SK-MEL-5 (cell line): Measurements from ENCODE around the gene GSE1. TPM values are rescaled to one million over a fixed set of nuclear protein-coding genes. Genes with fewer than 3 reads are reported as not detected.
A peak's percentile ranks its signal among the peaks of the same experiment; 100 is the strongest.

Experiments used
- DNase-seq: peaks from one replicate; pipeline ENCODE4 v3.0.0-alpha.2; 2016; ENCODE audit warnings: low read depth, low spot score
- in situ Hi-C: cut with HindIII; loops from 2 replicates; pipeline ENCODE4 v1.10.0; 2016; ENCODE audit warnings: low sequenced_read_pairs, high pct_unique_total_duplicates, low pct_unique_long_range_greater_than_20kb
- polyA plus RNA-seq, 2 experiments: library from polyadenylated mRNA; depleted of rRNA; stranded (reverse); fragments of >200 nt; gene quantifications; 2 replicates each; pipeline ENCODE4 v1.2.3, GENCODE V29; 2015
- total RNA-seq: library from RNA; depleted of rRNA; stranded (reverse); fragments of >200 nt; shearing (Covaris generic); gene quantifications from 2 replicates; pipeline ENCODE4 v1.2.3, GENCODE V29; 2014; rRNA removed

Gene GSE1
- 4.5 and 5.8 TPM in 2 replicates for total RNA-seq
- polyA plus RNA-seq (2015; cell fraction: cytosol; rRNA removed), result 12.9 and 16.9 TPM in 2 replicates
- 19.2 and 19.9 TPM in 2 replicates for polyA plus RNA-seq (2015; cell fraction: nucleus; rRNA removed)

DNA sequence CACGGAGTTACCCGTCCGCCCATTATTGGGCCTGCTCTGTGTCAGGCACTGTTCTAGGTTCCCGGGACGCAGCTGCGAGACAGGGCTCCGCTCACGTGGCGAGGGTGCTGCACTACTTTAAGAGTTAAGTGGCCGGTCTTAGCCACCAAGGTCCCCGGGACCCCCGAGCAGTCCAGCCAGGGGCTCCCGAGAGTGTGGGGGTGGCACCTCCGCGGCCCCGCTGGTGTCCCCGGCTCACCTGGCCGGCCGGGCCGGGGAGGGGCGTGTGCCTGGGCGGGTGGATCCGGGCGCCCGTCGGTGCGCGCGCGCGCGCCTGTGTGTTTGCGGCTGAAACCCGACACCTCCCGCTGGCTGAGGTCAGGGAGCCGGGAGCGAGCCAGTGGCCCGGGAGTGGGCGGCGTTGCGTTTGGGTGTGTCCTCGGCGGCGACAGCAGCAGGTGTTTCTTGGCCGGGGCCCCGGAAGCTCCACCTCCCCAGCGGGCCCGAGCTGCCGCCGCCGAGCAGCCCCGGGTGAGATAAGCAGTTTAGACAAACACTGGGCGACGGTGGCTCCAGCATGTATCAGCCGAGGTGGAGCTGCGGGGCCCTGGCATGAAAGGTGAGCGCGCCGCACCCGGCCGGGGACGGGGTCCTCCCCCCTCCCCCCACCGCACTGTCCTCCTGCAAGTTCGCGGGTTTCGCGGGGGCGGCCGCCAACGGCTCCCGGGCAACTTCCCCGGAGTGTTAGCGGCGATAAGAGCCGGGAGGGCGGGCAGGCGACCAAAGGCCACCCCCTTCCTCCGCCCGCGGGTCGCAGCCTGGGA, at the start of gene GSE1:
TSS of gene GSE1 (plus strand) at position 522 of the 803 bp plus-strand sequence. CDS start at position 592, 70 bp downstream.
- in situ Hi-C loops, result no loop called here
- peak; percentile 69 for DNase-seq

GRCh38 chr16:85563515-85564276, 49.4 kb upstream of the GSE1 start:
- DNase-seq, result peak; percentile 60
- in situ Hi-C loops, result no loop called here

DNA sequence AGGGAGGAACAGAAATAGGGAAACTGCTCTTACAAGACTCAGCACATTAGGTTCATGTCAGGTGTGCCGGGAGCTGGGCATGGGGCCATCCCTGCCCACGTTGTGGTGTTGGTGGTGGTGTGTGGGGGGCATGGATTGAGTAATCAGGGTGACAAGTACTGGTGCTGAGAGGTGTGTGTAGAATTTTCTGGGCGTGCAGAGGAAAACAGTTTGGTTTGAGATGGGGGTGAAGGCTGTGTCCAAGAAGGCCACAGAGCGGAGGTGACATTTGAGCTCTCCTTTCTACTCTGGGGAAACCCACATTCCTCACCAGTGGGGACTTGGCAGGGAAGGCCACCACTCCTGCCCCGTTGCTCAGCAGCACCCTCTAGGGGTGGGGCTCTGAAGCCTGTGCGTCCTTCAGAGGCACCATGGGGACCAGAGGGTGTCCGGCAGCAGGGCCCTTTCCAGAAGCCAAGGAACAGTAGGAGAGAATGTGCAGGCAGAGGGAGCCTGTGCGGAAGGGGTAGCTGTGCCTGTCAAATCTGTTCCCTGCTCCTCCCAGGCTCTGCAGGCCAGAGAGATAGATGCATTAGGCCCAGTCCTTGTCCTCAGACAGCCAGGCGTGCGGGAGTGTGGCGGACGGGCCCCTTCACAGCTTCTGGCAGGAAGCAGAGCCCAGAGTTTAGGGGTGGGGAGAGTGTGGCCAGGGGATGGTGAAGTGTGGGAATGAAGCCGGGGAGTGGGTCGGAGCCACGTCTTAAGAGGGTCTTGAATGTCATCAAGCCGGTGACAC, 48.7 kb upstream of the GSE1 start:
- in situ Hi-C loops, result no loop called here
- peak; percentile 19 for DNase-seq

GRCh38 chr16:85565340-85565739, 47.8 kb upstream of the GSE1 start:
- DNase-seq, result no peak
- in situ Hi-C loops, result no loop called here

DNA sequence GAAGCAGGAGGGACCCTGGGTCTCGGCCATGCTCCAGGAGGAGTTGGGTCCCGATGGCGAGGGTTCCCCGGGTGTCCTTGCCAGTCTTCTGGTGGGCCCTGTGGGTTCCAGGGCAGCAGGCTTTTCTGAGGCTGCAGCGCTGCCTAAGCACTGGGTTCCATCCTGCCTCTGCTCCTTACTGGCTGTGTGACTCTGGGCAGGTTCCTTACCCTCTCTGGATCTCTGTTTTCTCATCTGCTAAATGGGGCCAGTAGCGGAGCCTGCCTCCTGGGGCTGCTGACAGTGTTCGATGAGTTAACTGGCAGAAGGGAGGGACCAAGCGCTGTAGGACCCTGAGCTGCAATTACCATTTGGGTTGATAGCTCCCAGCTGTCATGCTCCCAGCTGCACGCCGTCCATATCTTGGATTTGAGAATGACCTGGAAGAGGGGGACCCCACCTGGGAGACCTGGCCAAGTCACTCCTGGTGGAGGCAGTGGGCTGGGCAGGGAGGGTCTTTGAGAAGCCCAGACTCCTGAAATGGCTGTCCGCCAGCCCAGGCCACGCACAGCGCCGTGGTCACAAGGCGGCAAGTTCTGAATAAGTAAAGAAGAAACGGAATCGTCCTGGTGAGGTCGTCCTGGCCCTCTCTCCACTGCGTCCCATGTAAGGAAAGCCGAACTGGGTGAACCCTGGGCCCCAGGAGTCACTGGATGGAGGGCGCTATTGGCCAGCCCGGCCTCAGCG, 47.2 kb upstream of the GSE1 start:
- in situ Hi-C loops, result no loop called here
- no peak for DNase-seq

GRCh38 chr16:85566561-85567100, 46.5 kb upstream of the GSE1 start:
- DNase-seq, result no peak
- in situ Hi-C loops, result no loop called here

DNA sequence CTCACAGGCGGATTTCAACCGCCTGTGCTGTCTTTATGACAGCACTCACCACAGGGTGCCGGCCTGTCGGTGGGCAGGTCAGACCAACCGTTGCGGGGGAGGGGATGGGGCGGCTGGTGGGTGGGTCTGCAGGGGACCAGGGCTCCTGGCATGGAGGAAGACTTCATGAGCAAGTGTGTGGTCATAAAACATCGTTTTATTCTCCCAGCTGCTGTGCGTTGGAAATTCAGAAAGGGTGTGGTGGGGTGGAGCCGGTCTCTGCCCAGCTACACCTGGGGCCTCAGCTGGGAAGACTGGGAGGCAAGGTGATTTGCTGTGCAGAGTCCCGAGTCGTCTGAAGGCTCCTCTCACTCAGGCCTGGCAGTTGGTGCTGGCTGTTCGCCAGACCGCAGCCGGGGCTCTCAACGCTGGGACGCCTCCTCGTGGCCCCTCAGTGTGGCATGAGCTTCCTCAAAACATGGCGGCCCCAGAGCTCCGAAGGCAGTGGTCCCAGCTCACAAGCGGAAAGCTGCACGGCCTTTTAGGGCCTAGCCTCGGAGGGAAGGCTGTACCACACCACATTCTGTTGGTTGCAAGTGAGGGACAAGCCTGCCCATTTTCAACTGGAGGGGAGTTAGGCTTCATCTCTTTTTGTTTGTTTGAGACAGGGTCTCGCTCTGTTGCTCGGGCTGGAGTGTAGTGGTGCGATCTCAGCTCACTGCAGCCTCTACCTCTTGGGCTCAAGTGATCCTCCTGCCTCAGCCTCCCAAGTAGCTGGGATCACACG, 45.8 kb upstream of the GSE1 start:
- DNase-seq, result no peak
- in situ Hi-C loops, result no loop called here

DNA sequence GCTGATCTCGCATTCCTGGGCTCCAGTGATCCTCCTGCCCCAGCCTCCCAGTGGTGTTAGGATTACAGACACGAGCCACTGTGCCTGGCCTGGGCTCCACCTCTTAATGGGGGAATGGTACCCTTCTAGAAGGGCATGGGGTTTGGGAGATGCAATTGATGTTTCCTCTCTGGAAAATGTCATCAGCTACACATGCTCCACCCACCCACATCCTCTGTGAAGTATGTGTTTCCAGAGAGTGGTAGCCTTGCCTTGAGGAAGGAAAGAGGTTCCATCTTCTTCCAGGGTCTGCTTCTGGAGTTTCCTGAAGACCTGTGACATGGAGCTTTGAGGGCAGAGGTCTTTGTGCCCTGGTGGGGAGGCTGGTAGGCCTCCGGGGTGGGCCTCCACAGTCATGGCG, 45.2 kb upstream of the GSE1 start:
- in situ Hi-C loops, result no loop called here
- DNase-seq, result no peak

DNA sequence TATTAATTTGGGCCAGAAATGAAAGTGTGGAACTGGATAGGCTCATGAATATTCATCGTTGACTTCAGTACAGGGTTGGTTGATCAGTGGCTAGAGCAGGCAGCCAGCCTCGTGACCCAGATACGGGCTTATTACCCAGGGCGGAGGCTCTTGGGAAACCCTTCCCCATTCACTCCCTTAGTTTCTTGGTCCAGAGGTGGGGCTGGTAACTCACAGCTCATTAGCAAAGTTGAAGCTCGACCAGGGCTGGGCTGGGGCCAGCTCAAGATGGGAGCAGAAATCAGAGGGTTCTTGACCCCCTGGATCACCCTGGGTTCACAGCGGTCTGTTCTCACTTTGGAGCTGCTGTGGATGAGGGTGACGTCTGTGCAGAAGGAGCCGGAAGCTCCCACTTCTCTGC, 44.6 kb upstream of the GSE1 start:
- DNase-seq, result no peak
- in situ Hi-C loops, result no loop called here

GRCh38 chr16:85569039-85569614, 44.0 kb upstream of the GSE1 start:
- in situ Hi-C loops, result no loop called here
- no peak for DNase-seq

GRCh38 chr16:85569615-85570212, 43.4 kb upstream of the GSE1 start:
- peak; percentile 56 for DNase-seq
- in situ Hi-C loops, result no loop called here

DNA sequence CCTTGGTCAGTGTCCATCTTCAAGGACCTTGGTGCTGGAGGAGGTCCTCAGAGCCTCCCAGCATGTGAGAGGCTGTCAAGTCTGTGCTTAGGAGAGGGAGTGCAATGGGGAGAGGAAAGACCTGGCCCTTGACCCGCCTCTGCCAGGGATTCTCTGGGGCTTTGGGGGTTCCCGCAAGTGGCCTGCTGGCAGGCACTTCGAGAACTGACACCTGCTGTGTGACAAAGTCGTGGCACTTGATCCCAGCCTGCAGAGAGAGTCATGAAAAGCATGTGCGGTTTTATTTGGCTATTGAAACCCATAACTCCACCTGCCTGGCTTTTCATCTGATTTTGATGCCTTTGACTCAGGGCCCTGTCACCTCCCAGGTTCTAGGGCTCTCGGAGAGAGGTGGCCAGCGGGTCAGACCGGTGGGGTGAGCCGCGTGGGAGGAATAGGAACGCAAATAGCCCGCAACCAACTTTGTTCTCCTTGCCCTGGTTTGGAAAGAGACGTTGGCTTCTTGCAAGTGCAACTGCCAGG, 42.8 kb upstream of the GSE1 start:
- in situ Hi-C loops, result no loop called here
- DNase-seq, result no peak

DNA sequence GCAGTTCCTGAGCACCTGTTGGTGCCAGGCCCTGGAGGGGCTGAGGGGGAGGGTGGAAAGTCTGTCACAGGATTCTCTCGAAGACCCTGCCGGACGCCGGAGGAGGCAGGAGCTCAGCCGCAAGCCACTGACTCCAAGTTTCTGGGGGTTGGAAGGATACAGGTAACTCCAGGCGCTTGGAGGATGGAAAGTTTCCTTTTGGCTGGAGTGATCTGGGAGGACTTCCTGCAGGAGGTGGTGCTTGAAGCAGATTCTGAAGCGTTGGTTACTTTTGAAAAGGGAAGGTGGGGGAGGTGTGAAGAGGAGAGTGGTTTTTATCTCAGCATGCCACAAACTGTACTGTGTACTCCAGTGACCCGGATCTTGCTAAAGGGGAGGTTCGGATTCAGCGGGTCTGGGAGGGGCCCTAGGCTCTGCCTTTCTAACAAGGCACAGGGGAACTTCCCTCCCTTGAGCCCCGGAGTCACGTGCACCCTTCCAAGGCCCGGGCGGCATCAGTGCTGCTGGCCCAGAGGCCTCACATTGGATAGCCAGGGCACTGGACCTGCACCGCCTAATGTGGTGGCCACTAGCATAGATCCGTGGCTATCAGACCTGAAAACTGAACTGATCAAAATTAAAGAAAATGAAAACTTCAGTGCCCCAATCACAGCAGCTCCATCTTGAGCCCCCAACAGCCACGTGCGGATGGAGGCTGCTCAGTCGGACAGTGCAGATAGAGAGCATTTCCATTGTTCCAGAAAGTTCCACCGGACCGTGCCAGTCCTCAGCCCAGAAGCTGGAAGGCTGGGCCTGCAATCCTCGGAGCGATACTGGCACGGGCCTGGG, 42.2 kb upstream of the GSE1 start:
- no peak for DNase-seq
- in situ Hi-C loops, result no loop called here

- DNase-seq, result no peak
- in situ Hi-C loops, result no loop called here
These were observed 41.6 kb upstream of the GSE1 start for GRCh38 chr16:85571563-85571812.
